HCT116 (cell line): ENCODE data around the gene SH3YL1. TPM values are rescaled to one million over a fixed set of nuclear protein-coding genes. Genes with fewer than 3 reads are reported as not detected.

Source experiments
- ATAC-seq: fragments of 200-7000 bp; cut with Tn5 transposase; 2 replicates; pipeline ENCODE4 v1.9.1; 2020; ENCODE audit warnings: mild to moderate bottlenecking, moderate library complexity
- BruUV-seq: library from RNA; stranded (reverse); fragments of 400-500 nt; replicated peaks from 2 replicates; lab custom pipeline; 2021; lab: Mats Ljungman, UMichigan
- CTCF ChIA-PET: fragments of 300-600 bp; sonication (Branson Sonifier 250); formaldehyde crosslinking; loops from one replicate; lab custom pipeline; 2021; ENCODE audit warnings: antibody characterized with exemption; lab: Charles Lee
- POLR2A ChIA-PET: fragments of 300-600, 350-600 bp; sonication (Branson Sonifier 250); formaldehyde crosslinking; loops from one replicate; lab custom pipeline; 2021; ENCODE audit warnings: antibody characterized with exemption; lab: Charles Lee
- RAD21 ChIA-PET, 2 experiments: fragments of 300-600 bp; sonication (Branson Sonifier 250); formaldehyde crosslinking; loops; one replicate each; lab custom pipeline; 2023; ENCODE audit warnings: low total read pairs in 2 of 2; ENCODE audit not compliant: uncharacterized antibody in 2 of 2, unreplicated experiment in 2 of 2, low non-redundant PET in 1 of 2; lab: Charles Lee
- DNase-seq: peaks from one replicate; pipeline ENCODE4 v3.0.0-alpha.2; 2010; ENCODE audit warnings: low read depth, low spot score
- H2AFZ ChIP-seq: fragments of 200-600 bp; shearing (Covaris generic), sonication (generic); 2 replicates; pipeline ENCODE4 v1.6.1; 2017; ENCODE audit warnings: low read depth, mixed run types, mixed read lengths, antibody characterized with exemption, low read length; ENCODE audit not compliant: poor library complexity, severe bottlenecking
- H3K27ac ChIP-seq: 2 replicates; pipeline ENCODE4 v1.5.1; 2012; ENCODE audit warnings: low read depth, low read length
- H3K27me3 ChIP-seq: fragments of 200-600 bp; sonication (generic); 2 replicates; pipeline ENCODE4 v1.6.1; 2016; ENCODE audit warnings: mixed run types, low read length, mixed read lengths; ENCODE audit not compliant: insufficient read depth
- H3K36me3 ChIP-seq, 2 experiments: fragments of 200-500 bp in 1 of 2; fragments of 200-600 bp in 1 of 2; sonication (Bioruptor generic) in 1 of 2; sonication (generic) in 1 of 2; 2 replicates each; pipeline versions ENCODE4 v1.5.1 to v1.6.1; 2014 to 2016; ENCODE audit warnings: low read length in 2 of 2, inconsistent platforms in 1 of 2, mixed read lengths in 1 of 2, mixed run types in 1 of 2; ENCODE audit not compliant: insufficient read depth in 2 of 2, control insufficient read depth in 1 of 2
- H3K4me1 ChIP-seq, 2 experiments: fragments of 200-600 bp in 1 of 2; sonication (generic) in 1 of 2; 2 replicates each; pipeline versions ENCODE4 v1.5.1 to v1.6.1; 2012 to 2017; ENCODE audit warnings: low read length in 2 of 2, inconsistent platforms in 1 of 2, mild to moderate bottlenecking in 1 of 2, mixed read lengths in 1 of 2, mixed run types in 1 of 2, moderate library complexity in 1 of 2; ENCODE audit not compliant: insufficient read depth in 2 of 2, control insufficient read depth in 1 of 2
- H3K4me2 ChIP-seq: fragments of 200-600 bp; sonication (generic); 2 replicates; pipeline ENCODE4 v1.6.1; 2017; ENCODE audit warnings: mixed run types, low read length, mixed read lengths
- H3K4me3 ChIP-seq, 2 experiments: fragments of 200-600 bp in 1 of 2; sonication (generic) in 1 of 2; replicated peaks in 1 of 2; 2 replicates each; pipeline ENCODE4 v1.5.1; 2011 to 2016; ENCODE audit warnings: low read length in 2 of 2, control low read depth in 1 of 2, low read depth in 1 of 2, mild to moderate bottlenecking in 1 of 2, mixed read lengths in 1 of 2, mixed run types in 1 of 2
- H3K79me2 ChIP-seq: fragments of 200-600 bp; sonication (generic); 2 replicates; pipeline ENCODE4 v1.6.1; 2017; ENCODE audit warnings: mild to moderate bottlenecking, mixed run types, low read length, moderate library complexity, mixed read lengths; ENCODE audit not compliant: insufficient read depth
- H3K9ac ChIP-seq: fragments of 200-600 bp; sonication (generic); 2 replicates; pipeline ENCODE4 v1.6.1; 2016; ENCODE audit warnings: low read length, mixed read lengths
- H3K9me2 ChIP-seq: fragments of 200-600 bp; sonication (generic), shearing (Covaris generic); 2 replicates; pipeline ENCODE4 v1.6.1; 2017; ENCODE audit warnings: mixed run types, mild to moderate bottlenecking, moderate library complexity; ENCODE audit not compliant: insufficient read depth
- H3K9me3 ChIP-seq, 2 experiments: fragments of 200-500 bp in 1 of 2; fragments of 200-600 bp in 1 of 2; sonication (Bioruptor generic) in 1 of 2; sonication (generic) in 1 of 2; 2 replicates each; pipeline ENCODE4 v1.6.1; 2014 to 2017; ENCODE audit warnings: low read length in 2 of 2, mixed read lengths in 2 of 2, inconsistent platforms in 1 of 2, low read depth in 1 of 2, mild to moderate bottlenecking in 1 of 2, mixed run types in 1 of 2, moderate library complexity in 1 of 2; ENCODE audit not compliant: control insufficient read depth in 1 of 2, insufficient read depth in 1 of 2
- H4K20me1 ChIP-seq: fragments of 200-600 bp; sonication (generic), shearing (Covaris generic); 2 replicates; pipeline ENCODE4 v1.6.1; 2017; ENCODE audit warnings: mixed run types, mild to moderate bottlenecking, moderate library complexity; ENCODE audit not compliant: insufficient read depth
- CEBPB ChIP-seq: IDR thresholded peaks from 2 replicates; pipeline ENCODE4 v1.6.1; 2012; ENCODE audit warnings: low read depth
- ELF1 ChIP-seq: IDR thresholded peaks from 2 replicates; pipeline ENCODE4 v1.6.1; 2012; ENCODE audit warnings: low read depth, borderline replicate concordance
- EZH2phosphoT487 ChIP-seq: fragments of 200-600 bp; IDR thresholded peaks from 2 replicates; pipeline ENCODE4 v1.6.1; 2018; ENCODE audit warnings: antibody characterized with exemption, borderline replicate concordance
- FOSL1 ChIP-seq: IDR thresholded peaks from 2 replicates; pipeline ENCODE4 v1.6.1; 2012; ENCODE audit warnings: low read depth
- POLR2A ChIP-seq: IDR thresholded peaks from 2 replicates; pipeline ENCODE4 v1.7.0; 2011; ENCODE audit warnings: borderline replicate concordance; ENCODE audit not compliant: insufficient read depth, insufficient read length; ENCODE audit errors: extremely low read depth
- POLR2AphosphoS5 ChIP-seq: IDR thresholded peaks from 2 replicates; pipeline ENCODE4 v1.6.1; 2011; ENCODE audit warnings: mild to moderate bottlenecking, low read depth, low read length, moderate library complexity
- RAD21 ChIP-seq: IDR thresholded peaks from 2 replicates; pipeline ENCODE4 v1.6.1; 2012; ENCODE audit warnings: low read depth, mild to moderate bottlenecking
- SP1 ChIP-seq: IDR thresholded peaks from 2 replicates; pipeline ENCODE4 v1.6.1; 2012; ENCODE audit warnings: low read depth
- ZFX ChIP-seq: fragments of 450-650 bp; IDR thresholded peaks from 2 replicates; pipeline ENCODE4 v1.6.1; 2017
- ZNF274 ChIP-seq: fragments of 200-500 bp; sonication (Bioruptor generic); IDR thresholded peaks from 2 replicates; pipeline ENCODE4 v1.6.1; 2014; ENCODE audit warnings: mild to moderate bottlenecking, low read depth, low read length, inconsistent platforms
- intact Hi-C: fragments of 100-400 bp; cut with micrococcal nuclease; formaldehyde crosslinking; loops from 2 replicates; pipeline ENCODE4 v1.10.0; 2022
- total RNA-seq: library from RNA; stranded (reverse); gene quantifications from one replicate; pipeline ENCODE4 v1.2.1, GENCODE V29; 2021; ENCODE audit not compliant: unreplicated experiment
- TF ChIP-seq, protein P1 (sequence below): IDR thresholded peaks from 2 replicates; pipeline ENCODE4 v1.6.1; 2012; ENCODE audit warnings: low read depth

Gene SH3YL1
- total RNA-seq, 1 experiment from 2014 or later, result 32.8 TPM

- no peaks in the 10 kb centered on the region for H3K27me3 ChIP-seq
- no peaks in the 10 kb centered on the region for H3K36me3 ChIP-seq
- no peak for ATAC-seq
- no peaks in the 10 kb centered on the region for H3K9me2 ChIP-seq
- RAD21 ChIA-PET, result no interaction called here
- CTCF ChIA-PET, result no interaction called here
- H4K20me1 ChIP-seq, result no peaks in the 10 kb centered on the region
- peaks cover 4 to 15% of the 10 kb centered on the region in 2 experiments; a peak in 3 of 4 replicates for H3K4me1 ChIP-seq
- no peak overlapping the region for H3K4me3 ChIP-seq
- intact Hi-C loops, result no loop called here
- BruUV-seq, result no TSS peak
- no peak overlapping the region for H2AFZ ChIP-seq
- H3K27ac ChIP-seq, result no peak overlapping the region
- no peak overlapping the region for H3K4me2 ChIP-seq
- TF ChIP-seq ELF1 (no peak), POLR2A (no peak), RAD21 (no peak), POLR2AphosphoS5 (no peak), CEBPB (no peak), FOSL1 (no peak), ZNF274 (no peak), ZFX (no peak), EZH2phosphoT487 (no peak), SP1 (no peak)
- TF ChIP-seq, protein P1, sequence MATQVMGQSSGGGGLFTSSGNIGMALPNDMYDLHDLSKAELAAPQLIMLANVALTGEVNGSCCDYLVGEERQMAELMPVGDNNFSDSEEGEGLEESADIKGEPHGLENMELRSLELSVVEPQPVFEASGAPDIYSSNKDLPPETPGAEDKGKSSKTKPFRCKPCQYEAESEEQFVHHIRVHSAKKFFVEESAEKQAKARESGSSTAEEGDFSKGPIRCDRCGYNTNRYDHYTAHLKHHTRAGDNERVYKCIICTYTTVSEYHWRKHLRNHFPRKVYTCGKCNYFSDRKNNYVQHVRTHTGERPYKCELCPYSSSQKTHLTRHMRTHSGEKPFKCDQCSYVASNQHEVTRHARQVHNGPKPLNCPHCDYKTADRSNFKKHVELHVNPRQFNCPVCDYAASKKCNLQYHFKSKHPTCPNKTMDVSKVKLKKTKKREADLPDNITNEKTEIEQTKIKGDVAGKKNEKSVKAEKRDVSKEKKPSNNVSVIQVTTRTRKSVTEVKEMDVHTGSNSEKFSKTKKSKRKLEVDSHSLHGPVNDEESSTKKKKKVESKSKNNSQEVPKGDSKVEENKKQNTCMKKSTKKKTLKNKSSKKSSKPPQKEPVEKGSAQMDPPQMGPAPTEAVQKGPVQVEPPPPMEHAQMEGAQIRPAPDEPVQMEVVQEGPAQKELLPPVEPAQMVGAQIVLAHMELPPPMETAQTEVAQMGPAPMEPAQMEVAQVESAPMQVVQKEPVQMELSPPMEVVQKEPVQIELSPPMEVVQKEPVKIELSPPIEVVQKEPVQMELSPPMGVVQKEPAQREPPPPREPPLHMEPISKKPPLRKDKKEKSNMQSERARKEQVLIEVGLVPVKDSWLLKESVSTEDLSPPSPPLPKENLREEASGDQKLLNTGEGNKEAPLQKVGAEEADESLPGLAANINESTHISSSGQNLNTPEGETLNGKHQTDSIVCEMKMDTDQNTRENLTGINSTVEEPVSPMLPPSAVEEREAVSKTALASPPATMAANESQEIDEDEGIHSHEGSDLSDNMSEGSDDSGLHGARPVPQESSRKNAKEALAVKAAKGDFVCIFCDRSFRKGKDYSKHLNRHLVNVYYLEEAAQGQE, result no peak
- TF ChIP-seq, all 23 proteins: peak for 0
- Histone ChIP-seq H3K79me2 (peaks cover 13% of the 10 kb centered on the region), H3K9ac (no peak overlapping the region), H3K9me3 (peaks cover 8 to 14% of the 10 kb centered on the region in 2 experiments; a peak in 3 of 4 replicates)
- no peak for DNase-seq
- POLR2A ChIA-PET, result no interaction called here
These were observed 4.0 kb downstream of the SH3YL1 start for GRCh38 chr2:259789-260331.
